Measurements from ENCODE around the gene DUSP9. TPM values are rescaled to one million over a fixed set of nuclear protein-coding genes. Genes with fewer than 3 reads are reported as not detected.

The DUSP9 gene
- total and polyA plus RNA-seq, 5 experiments from 2014 or later, result not detected

GRCh38 chrX:153648358-153649177, 1.6 kb downstream of the DUSP9 start:
- Mint-ChIP-seq H3K27ac (no peak overlapping the region), H3K27me3 (peaks cover 0 to 28% (median 8%) of the 10 kb centered on the region in 5 donors), H3K9me3 (peaks cover 0 to 4% (median 0%) of the 10 kb centered on the region in 9 donors), H3K4me1 (peaks cover 0 to 1% (median under 1%) of the 10 kb centered on the region in 4 donors), H3K36me3 (peaks cover 0 to 3% (median 0%) of the 10 kb centered on the region in 3 donors), H3K4me3 (peak overlapping the region in 2 of 10 donors; percentile 18 to 31)
- peak in 1 of 10 donors; percentile 31 for DNase-seq
- no peak for ATAC-seq
- POLR2A ChIA-PET, result no interaction called here

- H3K27me3 Mint-ChIP-seq, result peaks cover 0 to 25% (median 8%) of the 10 kb centered on the region in 5 donors
Measured at GRCh38 chrX:153649178-153649914, 2.3 kb downstream of the DUSP9 start.

GRCh38 chrX:153649915-153650782, 3.1 kb downstream of the DUSP9 start:
- Mint-ChIP-seq H3K4me3 (no peak overlapping the region), H3K36me3 (peaks cover 0 to 3% (median 0%) of the 10 kb centered on the region in 3 donors), H3K27ac (no peak overlapping the region), H3K9me3 (peaks cover 0 to 9% (median 0%) of the 10 kb centered on the region in 9 donors), H3K4me1 (no peaks in the 10 kb centered on the region), H3K27me3 (peaks cover 0 to 17% (median 4%) of the 10 kb centered on the region in 5 donors)
- no peak for ATAC-seq
- POLR2A ChIA-PET, result no interaction called here
- DNase-seq, result peak in 1 of 10 donors; percentile 16

More at GRCh38 chrX:153649178-153649914, 2.3 kb downstream of the DUSP9 start:
- DNase-seq (peak in 5 of 10 donors; percentile 23 to 61 (median 34)), ATAC-seq (peak; percentile 63 to 76)
- H3K36me3 Mint-ChIP-seq, result peaks cover 0 to 3% (median 0%) of the 10 kb centered on the region in 3 donors
- H3K4me1 Mint-ChIP-seq, result peaks cover 0 to 1% (median 0%) of the 10 kb centered on the region in 4 donors
- H3K9me3 Mint-ChIP-seq, result peaks cover 0 to 9% (median 0%) of the 10 kb centered on the region in 9 donors
- H3K4me3 Mint-ChIP-seq, result no peak overlapping the region
- H3K27ac Mint-ChIP-seq, result no peak overlapping the region
- POLR2A ChIA-PET, result no interaction called here

- H3K4me1 Mint-ChIP-seq, result no peaks in the 10 kb centered on the region
- peaks cover 0 to 11% (median 3%) of the 10 kb centered on the region in 5 donors for H3K27me3 Mint-ChIP-seq
- peaks cover 0 to 3% (median 0%) of the 10 kb centered on the region in 3 donors for H3K36me3 Mint-ChIP-seq
- POLR2A ChIA-PET, result no interaction called here
- no peak for DNase-seq
- ATAC-seq, result no peak
- H3K4me3 Mint-ChIP-seq, result no peak overlapping the region
- peaks cover 0 to 9% (median 0%) of the 10 kb centered on the region in 9 donors for H3K9me3 Mint-ChIP-seq
- H3K27ac Mint-ChIP-seq, result no peak overlapping the region
Measured at GRCh38 chrX:153650959-153651358, 4.0 kb downstream of the DUSP9 start.

- H3K9me3 Mint-ChIP-seq, result peaks cover 0 to 9% (median 0%) of the 10 kb centered on the region in 9 donors
- H3K27ac Mint-ChIP-seq, result no peak overlapping the region
Measured at GRCh38 chrX:153651540-153652079, 4.6 kb downstream of the DUSP9 start.

GRCh38 chrX:153653556-153653955, 6.6 kb downstream of the DUSP9 start:
- H3K4me3 Mint-ChIP-seq, result no peak overlapping the region
- no peaks in the 10 kb centered on the region for H3K4me1 Mint-ChIP-seq

More at GRCh38 chrX:153651540-153652079, 4.6 kb downstream of the DUSP9 start:
- Mint-ChIP-seq H3K27me3 (peaks cover 0 to 7% (median 1%) of the 10 kb centered on the region in 5 donors), H3K4me3 (no peak overlapping the region), H3K4me1 (no peaks in the 10 kb centered on the region), H3K36me3 (no peaks in the 10 kb centered on the region)
- POLR2A ChIA-PET, result no interaction called here
- DNase-seq (peak in 1 of 10 donors; percentile 22), ATAC-seq (peak in 1 of 2 donors; percentile 39)

GRCh38 chrX:153657161-153657560, 10.2 kb downstream of the DUSP9 start:
- POLR2A ChIA-PET, result no interaction called here
- Mint-ChIP-seq H3K4me3 (no peak overlapping the region), H3K4me1 (peaks cover 0 to 2% (median under 1%) of the 10 kb centered on the region in 4 donors), H3K9me3 (peaks cover 0 to 10% (median 0%) of the 10 kb centered on the region in 9 donors), H3K27ac (no peak overlapping the region), H3K36me3 (no peaks in the 10 kb centered on the region), H3K27me3 (peaks cover 0 to 17% (median 0%) of the 10 kb centered on the region in 5 donors)
- DNase-seq (no peak), ATAC-seq (no peak)

More at GRCh38 chrX:153653556-153653955, 6.6 kb downstream of the DUSP9 start:
- POLR2A ChIA-PET, result no interaction called here
- DNase-seq, result no peak
- ATAC-seq, result no peak
- H3K27ac Mint-ChIP-seq, result no peak overlapping the region
- peaks cover 0 to 9% (median 0%) of the 10 kb centered on the region in 9 donors for H3K9me3 Mint-ChIP-seq
- H3K27me3 Mint-ChIP-seq, result peaks cover 0 to 6% (median 2%) of the 10 kb centered on the region in 5 donors
- no peaks in the 10 kb centered on the region for H3K36me3 Mint-ChIP-seq

- POLR2A ChIA-PET, result no interaction called here
- DNase-seq (no peak), ATAC-seq (no peak)
- no peak overlapping the region for H3K4me3 Mint-ChIP-seq
- no peak overlapping the region for H3K27ac Mint-ChIP-seq
- H3K9me3 Mint-ChIP-seq, result peaks cover 0 to 5% (median 0%) of the 10 kb centered on the region in 9 donors
- H3K4me1 Mint-ChIP-seq, result peaks cover 0 to 3% (median 1%) of the 10 kb centered on the region in 4 donors
- no peaks in the 10 kb centered on the region for H3K36me3 Mint-ChIP-seq
- H3K27me3 Mint-ChIP-seq, result peaks cover 0 to 19% (median 0%) of the 10 kb centered on the region in 5 donors
Measured at GRCh38 chrX:153659268-153659667, 12.3 kb downstream of the DUSP9 start.

GRCh38 chrX:153662266-153662665, 15.3 kb downstream of the DUSP9 start:
- Mint-ChIP-seq H3K4me3 (peak overlapping the region; percentile 22 to 72 (median 58)), H3K27me3 (peaks cover 2 to 20% (median 4%) of the 10 kb centered on the region in 5 donors), H3K27ac (no peak overlapping the region), H3K4me1 (peaks cover 0 to 3% (median 1%) of the 10 kb centered on the region in 4 donors), H3K36me3 (no peaks in the 10 kb centered on the region), H3K9me3 (peaks cover 0 to 9% (median 0%) of the 10 kb centered on the region in 9 donors)
- no peak for ATAC-seq
- POLR2A ChIA-PET, result interaction anchor here (0.8 kb wide), 1 partner anchor 721 kb away, joined by 3 read pairs; no protein-coding TSS in a partner anchor
- DNase-seq, result peak; percentile 33 to 75 (median 52)

- ATAC-seq (no peak), DNase-seq (no peak)
- peaks cover 5 to 9% (median 9%) of the 10 kb centered on the region in 4 donors for H3K4me1 Mint-ChIP-seq
- POLR2A ChIA-PET, result no interaction called here
- H3K4me3 Mint-ChIP-seq, result no peak overlapping the region
- peaks cover 0 to 9% (median 0%) of the 10 kb centered on the region in 9 donors for H3K9me3 Mint-ChIP-seq
- no peak overlapping the region for H3K27ac Mint-ChIP-seq
- H3K36me3 Mint-ChIP-seq, result no peaks in the 10 kb centered on the region
- peaks cover 2 to 19% (median 12%) of the 10 kb centered on the region in 5 donors for H3K27me3 Mint-ChIP-seq
Measured at GRCh38 chrX:153665726-153666306, 18.8 kb downstream of the DUSP9 start.

GRCh38 chrX:153667281-153667955, 20.4 kb downstream of the DUSP9 start:
- Mint-ChIP-seq H3K4me1 (peaks cover 5 to 9% (median 7%) of the 10 kb centered on the region in 4 donors), H3K27ac (peak overlapping the region in 1 of 10 donors; percentile 66), H3K27me3 (peaks cover 2 to 15% (median 14%) of the 10 kb centered on the region in 5 donors), H3K4me3 (peak overlapping the region; percentile 48 to 86 (median 70)), H3K9me3 (peaks cover 0 to 9% (median 0%) of the 10 kb centered on the region in 9 donors), H3K36me3 (no peaks in the 10 kb centered on the region)
- no peak for DNase-seq
- POLR2A ChIA-PET, result no interaction called here
- no peak for ATAC-seq

Measured in naive thymus-derived CD8-positive, alpha-beta T cell (primary cell).